ENCODE results near the gene PDCD2L. TPM values are rescaled to one million over a fixed set of nuclear protein-coding genes. Genes with fewer than 3 reads are reported as not detected.

Gene PDCD2L
- total and polyA plus RNA-seq, 9 of the 15 experiments (the other 6 are each of a cell fraction or from before 2014, with no cell fraction given), result 12.1 to 68.5 (median 56.3) TPM

DNA sequence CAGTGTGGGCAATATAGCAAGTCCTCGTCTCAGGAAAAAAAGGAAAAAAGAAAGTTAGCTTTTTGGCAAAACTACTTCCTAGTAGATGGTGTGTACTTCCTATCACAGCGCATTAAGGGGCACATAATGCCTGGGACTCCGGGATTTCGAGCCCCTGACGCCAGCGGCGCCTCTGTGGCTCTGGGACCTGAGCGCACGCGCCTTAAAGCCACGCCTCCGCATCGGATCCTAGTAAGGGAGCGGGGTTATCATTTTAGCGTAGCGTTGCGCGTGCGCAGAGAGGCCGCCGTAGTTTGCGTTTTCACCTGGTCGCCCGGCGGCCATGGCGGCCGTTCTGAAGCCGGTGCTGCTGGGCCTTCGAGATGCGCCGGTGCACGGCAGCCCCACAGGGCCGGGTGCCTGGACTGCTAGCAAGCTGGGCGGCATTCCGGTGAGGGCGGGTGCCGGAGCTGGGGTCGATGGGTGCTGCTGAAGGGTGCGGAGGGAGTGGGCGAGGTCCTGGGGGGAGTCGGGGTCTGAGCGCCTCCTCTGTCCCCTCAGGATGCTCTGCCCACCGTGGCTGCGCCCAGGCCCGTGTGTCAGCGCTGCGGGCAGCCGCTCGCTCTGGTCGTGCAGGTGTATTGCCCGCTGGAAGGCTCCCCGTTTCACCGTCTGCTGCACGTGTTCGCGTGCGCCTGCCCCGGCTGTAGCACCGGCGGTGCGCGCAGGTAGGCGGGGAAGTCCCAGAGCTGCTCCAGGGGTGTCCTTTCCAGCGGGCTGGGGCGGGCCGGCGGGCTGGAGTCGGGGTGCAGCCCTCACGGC, at the start of gene PDCD2L (continued):
- TF ChIP-seq, protein P1, sequence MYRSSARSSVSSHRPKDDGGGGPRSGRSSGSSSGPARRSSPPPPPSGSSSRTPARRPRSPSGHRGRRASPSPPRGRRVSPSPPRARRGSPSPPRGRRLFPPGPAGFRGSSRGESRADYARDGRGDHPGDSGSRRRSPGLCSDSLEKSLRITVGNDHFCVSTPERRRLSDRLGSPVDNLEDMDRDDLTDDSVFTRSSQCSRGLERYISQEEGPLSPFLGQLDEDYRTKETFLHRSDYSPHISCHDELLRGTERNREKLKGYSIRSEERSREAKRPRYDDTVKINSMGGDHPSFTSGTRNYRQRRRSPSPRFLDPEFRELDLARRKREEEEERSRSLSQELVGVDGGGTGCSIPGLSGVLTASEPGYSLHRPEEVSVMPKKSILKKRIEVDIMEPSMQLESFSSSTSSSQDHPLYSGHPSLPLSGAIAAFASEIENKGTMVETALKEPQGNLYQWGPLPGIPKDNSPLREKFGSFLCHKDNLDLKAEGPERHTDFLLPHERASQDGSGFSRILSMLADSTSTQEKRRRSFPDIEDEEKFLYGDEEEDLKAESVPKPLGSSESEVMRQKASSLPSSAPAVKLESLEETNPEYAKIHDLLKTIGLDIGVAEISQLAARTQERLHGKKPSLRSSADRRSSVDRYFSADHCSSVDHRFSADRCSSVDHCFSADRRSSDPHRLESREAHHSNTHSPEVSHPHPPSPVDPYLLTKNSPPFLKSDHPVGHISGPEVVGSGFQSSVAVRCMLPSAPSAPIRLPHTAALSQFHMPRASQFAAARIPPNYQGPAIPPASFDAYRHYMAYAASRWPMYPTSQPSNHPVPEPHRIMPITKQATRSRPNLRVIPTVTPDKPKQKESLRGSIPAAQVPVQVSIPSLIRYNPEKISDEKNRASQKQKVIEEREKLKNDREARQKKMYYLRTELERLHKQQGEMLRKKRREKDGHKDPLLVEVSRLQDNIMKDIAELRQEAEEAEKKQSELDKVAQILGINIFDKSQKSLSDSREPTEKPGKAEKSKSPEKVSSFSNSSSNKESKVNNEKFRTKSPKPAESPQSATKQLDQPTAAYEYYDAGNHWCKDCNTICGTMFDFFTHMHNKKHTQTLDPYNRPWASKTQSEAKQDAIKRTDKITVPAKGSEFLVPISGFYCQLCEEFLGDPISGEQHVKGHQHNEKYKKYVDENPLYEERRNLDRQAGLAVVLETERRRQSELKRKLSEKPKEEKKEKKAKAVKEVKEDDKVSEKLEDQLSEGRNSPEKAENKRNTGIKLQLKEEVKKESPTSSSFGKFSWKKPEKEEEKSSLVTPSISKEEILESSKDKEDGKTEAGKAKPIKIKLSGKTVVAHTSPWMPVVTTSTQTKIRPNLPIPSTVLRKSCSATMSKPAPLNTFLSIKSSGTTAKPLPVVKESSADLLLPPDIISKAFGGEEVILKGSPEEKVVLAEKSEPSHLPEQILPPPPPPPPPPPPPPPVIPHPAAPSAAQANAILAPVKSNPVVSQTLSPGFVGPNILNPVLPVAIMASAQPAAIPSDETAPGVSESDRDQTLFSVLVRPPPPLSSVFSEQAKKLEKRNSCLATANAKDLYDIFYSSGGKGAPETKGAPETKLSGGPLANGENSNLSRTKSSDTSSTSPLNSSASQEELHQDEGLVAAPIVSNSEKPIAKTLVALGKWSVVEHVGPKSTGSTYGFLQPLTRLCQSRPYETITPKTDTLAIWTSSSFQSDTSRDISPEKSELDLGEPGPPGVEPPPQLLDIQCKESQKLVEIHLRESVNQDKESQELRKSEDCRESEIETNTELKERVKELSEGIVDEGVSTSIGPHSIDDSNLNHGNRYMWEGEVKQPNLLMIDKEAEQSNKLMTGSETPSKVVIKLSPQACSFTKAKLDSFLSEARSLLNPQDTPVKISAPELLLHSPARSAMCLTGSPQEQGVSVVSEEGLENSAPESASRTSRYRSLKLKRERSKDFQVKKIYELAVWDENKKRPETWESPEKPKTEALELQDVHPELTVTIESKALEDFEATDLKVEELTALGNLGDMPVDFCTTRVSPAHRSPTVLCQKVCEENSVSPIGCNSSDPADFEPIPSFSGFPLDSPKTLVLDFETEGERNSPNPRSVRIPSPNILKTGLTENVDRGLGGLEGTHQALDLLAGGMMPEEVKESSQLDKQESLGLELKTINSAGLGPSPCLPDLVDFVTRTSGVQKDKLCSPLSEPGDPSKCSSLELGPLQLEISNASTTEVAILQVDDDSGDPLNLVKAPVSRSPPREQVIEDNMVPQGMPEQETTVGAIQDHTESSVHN (IDR thresholded peaks at IDR 0.05; ENCODE audit: borderline replicate concordance in 1 of 2, low read depth in 1 of 2), result no peak
- TF ChIP-seq HNRNPL (IDR thresholded peaks at IDR 0.05; ENCODE audit: low read depth, low read length), result no peak
- no peak for TF ChIP-seq ETV6 (IDR thresholded peaks at IDR 0.05; ENCODE audit: borderline replicate concordance in 1 of 2, low read depth in 2 of 2, low read length in 1 of 2)
- TF ChIP-seq ETV6 (CRISPR knock-in tag; IDR thresholded peaks at IDR 0.05; ENCODE audit: borderline replicate concordance), result peak; percentile 46; the same call in 1 of the 2 replicates
- no peak for TF ChIP-seq NR2F6 (CRISPR knock-in tag; IDR thresholded peaks at IDR 0.05)
- TF ChIP-seq NCOA4 (IDR thresholded peaks at IDR 0.05; ENCODE audit: partially characterized antibody), result no peak
- no peak for TF ChIP-seq TARDBP (IDR thresholded peaks at IDR 0.05)
- TF ChIP-seq ZNF384 (IDR thresholded peaks at IDR 0.05; ENCODE audit: low read depth, low read length), result no peak
- no peak for TF ChIP-seq MBD2 (IDR thresholded peaks at IDR 0.05; ENCODE audit: borderline replicate concordance, low read depth)
- TF ChIP-seq SAFB2 (IDR thresholded peaks at IDR 0.05; ENCODE audit: borderline replicate concordance, low read depth, low read length, severe bottlenecking), result no peak
- TF ChIP-seq TRIM24 (IDR thresholded peaks at IDR 0.05), result no peak
- TF ChIP-seq ZNF253 (CRISPR knock-in tag; conservative IDR thresholded peaks at IDR 0.05), result no peak
- no peak for TF ChIP-seq GATAD2B (IDR thresholded peaks at IDR 0.05; ENCODE audit: borderline replicate concordance)
- TF ChIP-seq ZFP30 (CRISPR knock-in tag; IDR thresholded peaks at IDR 0.05; ENCODE audit: borderline replicate concordance), result no peak
- TF ChIP-seq GABPA (tag; conservative IDR thresholded peaks at IDR 0.05; ENCODE audit: low read depth), result no peak
- TF ChIP-seq, protein P2, sequence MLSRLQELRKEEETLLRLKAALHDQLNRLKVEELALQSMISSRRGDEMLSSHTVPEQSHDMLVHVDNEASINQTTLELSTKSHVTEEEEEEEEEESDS (CRISPR knock-in tag; IDR thresholded peaks at IDR 0.05), result no peak
- no peak for TF ChIP-seq DMBX1 (CRISPR knock-in tag; IDR thresholded peaks at IDR 0.05; ENCODE audit: borderline replicate concordance)
- TF ChIP-seq SAP30 (IDR thresholded peaks at IDR 0.05; ENCODE audit: borderline replicate concordance, insufficient read depth, low read depth, low read length, poor library complexity, severe bottlenecking), result peak; percentile 83

Measured in K562 (cell line).